Activated T-cell treated with anti-CD3 and anti-CD28 coated beads, Interleukin-2, amount 50 U/mL, for 4 hours (primary cell): ENCODE measurements around the gene RPH3AL. TPM values are rescaled to one million over a fixed set of nuclear protein-coding genes. Genes with fewer than 3 reads are reported as not detected.

Source experiments
- ATAC-seq, 2 donors: fragments of 200-7000 bp; cut with Tn5 transposase; one replicate each; pipeline ENCODE4 v1.10.0; 2021
- DNase-seq: peaks from one replicate; pipeline ENCODE4 v3.0.0-alpha.2; 2020
- H3K27me3 Mint-ChIP-seq: one replicate; pipeline ENCODE4 v1.8.0; 2021; ENCODE audit warnings: low read depth, mixed read lengths
- H3K36me3 Mint-ChIP-seq: one replicate; pipeline ENCODE4 v1.8.0; 2022; ENCODE audit warnings: mixed read lengths; ENCODE audit not compliant: insufficient read depth
- H3K4me1 Mint-ChIP-seq: one replicate; pipeline ENCODE4 v1.8.0; 2021; ENCODE audit warnings: low read depth, mixed read lengths
- H3K4me3 Mint-ChIP-seq: one replicate; pipeline ENCODE4 v1.8.0; 2021; ENCODE audit warnings: mild to moderate bottlenecking, moderate library complexity, mixed read lengths
- H3K9me3 Mint-ChIP-seq: one replicate; pipeline ENCODE4 v1.8.0; 2021; ENCODE audit warnings: mixed read lengths
- total RNA-seq, 3 donors: library from RNA; stranded (reverse); gene quantifications; one replicate each; pipeline ENCODE4 v1.2.1, GENCODE V29; 2021

Gene RPH3AL
- total RNA-seq, 3 donors from 2014 or later = 1.3 to 2.2 (median 1.9) TPM

GRCh38 chr17:302300-302698, 50.3 kb downstream of the RPH3AL start:
- ATAC-seq (no peak), DNase-seq (no peak)
- H3K4me1 Mint-ChIP-seq = no peaks in the 10 kb centered on the region
- no peak overlapping the region for H3K4me3 Mint-ChIP-seq
- no peaks in the 10 kb centered on the region for H3K27me3 Mint-ChIP-seq
- H3K36me3 Mint-ChIP-seq = no peaks in the 10 kb centered on the region
- H3K9me3 Mint-ChIP-seq = no peaks in the 10 kb centered on the region

- H3K9me3 Mint-ChIP-seq = no peaks in the 10 kb centered on the region
- no peaks in the 10 kb centered on the region for H3K36me3 Mint-ChIP-seq
- ATAC-seq = no peak
- H3K4me1 Mint-ChIP-seq = no peaks in the 10 kb centered on the region
- H3K27me3 Mint-ChIP-seq = no peaks in the 10 kb centered on the region
- DNase-seq = no peak
- H3K4me3 Mint-ChIP-seq = no peak overlapping the region
These were observed 50.8 kb downstream of the RPH3AL start for GRCh38 chr17:301681-302299.

- Mint-ChIP-seq H3K36me3 (no peaks in the 10 kb centered on the region), H3K4me3 (no peak overlapping the region), H3K4me1 (no peaks in the 10 kb centered on the region), H3K27me3 (no peaks in the 10 kb centered on the region), H3K9me3 (no peaks in the 10 kb centered on the region)
- DNase-seq (no peak), ATAC-seq (no peak)
These were observed 51.7 kb downstream of the RPH3AL start for GRCh38 chr17:300881-301280.

GRCh38 chr17:299546-299945, 53.1 kb downstream of the RPH3AL start:
- no peak for ATAC-seq
- DNase-seq = no peak

GRCh38 chr17:298791-299450, 53.7 kb downstream of the RPH3AL start:
- no peak for ATAC-seq
- peaks cover 3% of the 10 kb centered on the region for H3K4me1 Mint-ChIP-seq
- no peaks in the 10 kb centered on the region for H3K27me3 Mint-ChIP-seq
- DNase-seq = no peak
- H3K4me3 Mint-ChIP-seq = no peak overlapping the region
- H3K9me3 Mint-ChIP-seq = no peaks in the 10 kb centered on the region
- no peaks in the 10 kb centered on the region for H3K36me3 Mint-ChIP-seq

More at GRCh38 chr17:299546-299945, 53.1 kb downstream of the RPH3AL start:
- no peak overlapping the region for H3K4me3 Mint-ChIP-seq
- no peaks in the 10 kb centered on the region for H3K4me1 Mint-ChIP-seq
- no peaks in the 10 kb centered on the region for H3K36me3 Mint-ChIP-seq
- H3K27me3 Mint-ChIP-seq = no peaks in the 10 kb centered on the region
- H3K9me3 Mint-ChIP-seq = no peaks in the 10 kb centered on the region

- no peak for ATAC-seq
- peaks cover 2% of the 10 kb centered on the region for H3K27me3 Mint-ChIP-seq
- no peak for DNase-seq
- no peaks in the 10 kb centered on the region for H3K9me3 Mint-ChIP-seq
- no peak overlapping the region for H3K4me3 Mint-ChIP-seq
- H3K4me1 Mint-ChIP-seq = peaks cover 8% of the 10 kb centered on the region
- H3K36me3 Mint-ChIP-seq = no peaks in the 10 kb centered on the region
These were observed 54.8 kb downstream of the RPH3AL start for GRCh38 chr17:297758-298157.

- H3K27me3 Mint-ChIP-seq = peaks cover 2% of the 10 kb centered on the region
- H3K4me1 Mint-ChIP-seq = peaks cover 9% of the 10 kb centered on the region
- DNase-seq (no peak), ATAC-seq (no peak)
- no peak overlapping the region for H3K4me3 Mint-ChIP-seq
- H3K9me3 Mint-ChIP-seq = no peaks in the 10 kb centered on the region
- no peaks in the 10 kb centered on the region for H3K36me3 Mint-ChIP-seq
These were observed 55.5 kb downstream of the RPH3AL start for GRCh38 chr17:296906-297690.

- no peak for ATAC-seq
- Mint-ChIP-seq H3K9me3 (no peaks in the 10 kb centered on the region), H3K4me1 (peaks cover 9% of the 10 kb centered on the region), H3K4me3 (no peak overlapping the region), H3K27me3 (peaks cover 2% of the 10 kb centered on the region), H3K36me3 (no peaks in the 10 kb centered on the region)
- no peak for DNase-seq
These were observed 56.2 kb downstream of the RPH3AL start for GRCh38 chr17:296379-296778.

- H3K4me1 Mint-ChIP-seq = peaks cover 9% of the 10 kb centered on the region
- H3K4me3 Mint-ChIP-seq = no peak overlapping the region
- no peaks in the 10 kb centered on the region for H3K9me3 Mint-ChIP-seq
- peak in 1 of 2 donors; percentile 53 for ATAC-seq
- H3K36me3 Mint-ChIP-seq = no peaks in the 10 kb centered on the region
- no peak for DNase-seq
- H3K27me3 Mint-ChIP-seq = peaks cover 2% of the 10 kb centered on the region
These were observed 59.9 kb downstream of the RPH3AL start for GRCh38 chr17:292531-293382.

- DNase-seq (no peak), ATAC-seq (no peak)
- Mint-ChIP-seq H3K4me3 (no peak overlapping the region), H3K36me3 (no peaks in the 10 kb centered on the region), H3K9me3 (no peaks in the 10 kb centered on the region), H3K27me3 (peaks cover 2% of the 10 kb centered on the region), H3K4me1 (peaks cover 9% of the 10 kb centered on the region)
These were observed 60.6 kb downstream of the RPH3AL start for GRCh38 chr17:292016-292415.

GRCh38 chr17:291587-291986, 61.0 kb downstream of the RPH3AL start:
- H3K4me1 Mint-ChIP-seq = peaks cover 9% of the 10 kb centered on the region
- DNase-seq = no peak
- ATAC-seq = no peak
- H3K9me3 Mint-ChIP-seq = no peaks in the 10 kb centered on the region
- H3K27me3 Mint-ChIP-seq = peaks cover 2% of the 10 kb centered on the region
- no peaks in the 10 kb centered on the region for H3K36me3 Mint-ChIP-seq
- no peak overlapping the region for H3K4me3 Mint-ChIP-seq

GRCh38 chr17:290626-291025, 62.0 kb downstream of the RPH3AL start:
- Mint-ChIP-seq H3K9me3 (no peaks in the 10 kb centered on the region), H3K36me3 (no peaks in the 10 kb centered on the region), H3K27me3 (peaks cover 2% of the 10 kb centered on the region), H3K4me3 (no peak overlapping the region), H3K4me1 (peaks cover 9% of the 10 kb centered on the region)
- ATAC-seq = no peak
- no peak for DNase-seq

- ATAC-seq (no peak), DNase-seq (no peak)
- H3K27me3 Mint-ChIP-seq = peaks cover 2% of the 10 kb centered on the region
- no peak overlapping the region for H3K4me3 Mint-ChIP-seq
- peaks cover 9% of the 10 kb centered on the region for H3K4me1 Mint-ChIP-seq
- no peaks in the 10 kb centered on the region for H3K9me3 Mint-ChIP-seq
- H3K36me3 Mint-ChIP-seq = no peaks in the 10 kb centered on the region
These were observed 62.5 kb downstream of the RPH3AL start for GRCh38 chr17:290121-290521.

- peaks cover 9% of the 10 kb centered on the region for H3K4me1 Mint-ChIP-seq
- H3K27me3 Mint-ChIP-seq = peaks cover 2% of the 10 kb centered on the region
- no peaks in the 10 kb centered on the region for H3K9me3 Mint-ChIP-seq
- no peaks in the 10 kb centered on the region for H3K36me3 Mint-ChIP-seq
- no peak overlapping the region for H3K4me3 Mint-ChIP-seq
- no peak for ATAC-seq
- DNase-seq = no peak
These were observed 63.2 kb downstream of the RPH3AL start for GRCh38 chr17:289409-289808.
